Memory B cell (primary cell): ENCODE results near the gene GPR3.

ENCODE experiments used
- ATAC-seq: fragments of 150-1000 bp; cut with Tn5 transposase; 2 replicates; pipeline ENCODE4 v1.10.0; 2021; ENCODE audit warnings: low read depth, mild to moderate bottlenecking, moderate library complexity
- DNase-seq, 2 donors: peaks; one replicate each; pipeline ENCODE4 v3.0.0; 2022; ENCODE audit warnings: low spot score in 2 of 2
- H3K27ac Mint-ChIP-seq: one replicate; pipeline ENCODE4 v1.8.0; 2022; ENCODE audit warnings: mild to moderate bottlenecking, moderate library complexity, mixed read lengths
- H3K27me3 Mint-ChIP-seq: one replicate; pipeline ENCODE4 v1.8.0; 2022; ENCODE audit warnings: mixed read lengths
- H3K36me3 Mint-ChIP-seq: one replicate; pipeline ENCODE4 v1.8.0; 2022; ENCODE audit warnings: mild to moderate bottlenecking, mixed read lengths
- H3K4me1 Mint-ChIP-seq: one replicate; pipeline ENCODE4 v1.8.0; 2022; ENCODE audit warnings: mixed read lengths
- H3K4me3 Mint-ChIP-seq: one replicate; pipeline ENCODE4 v1.8.0; 2022; ENCODE audit warnings: mild to moderate bottlenecking, moderate library complexity, mixed read lengths
- H3K9me3 Mint-ChIP-seq: one replicate; pipeline ENCODE4 v1.8.0; 2022; ENCODE audit warnings: mixed read lengths

The GPR3 gene

DNA sequence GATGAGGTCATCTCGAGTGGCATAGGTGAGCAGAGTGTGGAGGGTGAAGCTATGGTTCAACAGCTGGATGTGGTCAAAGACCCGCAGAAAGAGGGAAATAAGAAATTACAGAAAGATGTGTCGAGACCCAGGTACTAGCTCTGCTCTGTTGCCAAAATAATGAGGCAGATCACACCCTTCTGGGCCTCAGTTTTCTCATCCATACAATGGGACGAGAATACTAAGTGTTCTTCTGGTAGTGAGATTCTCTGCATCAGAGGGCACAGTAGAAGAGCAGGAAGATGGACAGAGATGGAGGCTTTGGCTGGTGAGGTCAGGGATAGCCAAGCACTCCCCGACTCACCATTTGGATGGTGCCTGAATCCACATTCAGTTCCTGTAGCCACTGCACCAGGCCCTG, 36.7 kb upstream of the GPR3 start:
- no peaks in the 10 kb centered on the region for H3K9me3 Mint-ChIP-seq
- H3K36me3 Mint-ChIP-seq, result peaks cover 1% of the 10 kb centered on the region
- no peak for DNase-seq
- peaks cover 29% of the 10 kb centered on the region for H3K4me1 Mint-ChIP-seq
- no peak overlapping the region for H3K27ac Mint-ChIP-seq
- H3K4me3 Mint-ChIP-seq, result no peak overlapping the region
- no peaks in the 10 kb centered on the region for H3K27me3 Mint-ChIP-seq
- no peak for ATAC-seq

DNA sequence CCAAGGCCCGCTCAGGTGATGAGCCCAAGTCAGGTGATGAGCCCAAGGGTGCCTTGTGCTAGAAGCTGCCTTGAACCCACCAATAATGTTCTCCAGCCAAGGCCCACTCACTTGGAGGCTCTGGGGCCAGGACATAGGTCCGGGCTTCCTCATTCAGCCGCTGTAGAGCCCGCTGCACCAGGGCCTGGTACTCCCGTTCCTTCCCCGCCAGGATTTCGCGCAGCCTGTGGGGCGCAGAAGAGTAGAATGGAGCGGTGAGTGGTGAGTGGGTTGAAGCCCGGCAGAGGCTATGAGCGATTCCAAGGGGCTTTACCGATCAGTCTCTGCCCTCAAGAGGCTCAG, 36.2 kb upstream of the GPR3 start:
- DNase-seq (no peak), ATAC-seq (no peak)
- H3K27ac Mint-ChIP-seq, result peak overlapping the region; percentile 41
- no peaks in the 10 kb centered on the region for H3K36me3 Mint-ChIP-seq
- no peaks in the 10 kb centered on the region for H3K9me3 Mint-ChIP-seq
- H3K4me3 Mint-ChIP-seq, result peak overlapping the region; percentile 70
- H3K4me1 Mint-ChIP-seq, result peaks cover 29% of the 10 kb centered on the region
- no peaks in the 10 kb centered on the region for H3K27me3 Mint-ChIP-seq

- no peaks in the 10 kb centered on the region for H3K27me3 Mint-ChIP-seq
- peak overlapping the region; percentile 79 for H3K4me3 Mint-ChIP-seq
- DNase-seq (no peak), ATAC-seq (peak; percentile 31)
- H3K9me3 Mint-ChIP-seq, result no peaks in the 10 kb centered on the region
- H3K4me1 Mint-ChIP-seq, result peaks cover 29% of the 10 kb centered on the region
- peak overlapping the region; percentile 41 for H3K27ac Mint-ChIP-seq
- no peaks in the 10 kb centered on the region for H3K36me3 Mint-ChIP-seq
These were observed 35.7 kb upstream of the GPR3 start for GRCh38 chr1:27356619-27357280.

- Mint-ChIP-seq H3K27me3 (no peaks in the 10 kb centered on the region), H3K27ac (peak overlapping the region; percentile 41), H3K9me3 (no peaks in the 10 kb centered on the region), H3K36me3 (no peaks in the 10 kb centered on the region), H3K4me3 (peak overlapping the region; percentile 79), H3K4me1 (peaks cover 29% of the 10 kb centered on the region)
- peak; percentile 82 to 83 for DNase-seq
- ATAC-seq, result peak; percentile 72
These were observed 35.0 kb upstream of the GPR3 start for GRCh38 chr1:27357281-27358037.

- ATAC-seq, result no peak
- H3K4me3 Mint-ChIP-seq, result peak overlapping the region; percentile 79
These were observed 34.1 kb upstream of the GPR3 start for GRCh38 chr1:27358038-27358927.

DNA sequence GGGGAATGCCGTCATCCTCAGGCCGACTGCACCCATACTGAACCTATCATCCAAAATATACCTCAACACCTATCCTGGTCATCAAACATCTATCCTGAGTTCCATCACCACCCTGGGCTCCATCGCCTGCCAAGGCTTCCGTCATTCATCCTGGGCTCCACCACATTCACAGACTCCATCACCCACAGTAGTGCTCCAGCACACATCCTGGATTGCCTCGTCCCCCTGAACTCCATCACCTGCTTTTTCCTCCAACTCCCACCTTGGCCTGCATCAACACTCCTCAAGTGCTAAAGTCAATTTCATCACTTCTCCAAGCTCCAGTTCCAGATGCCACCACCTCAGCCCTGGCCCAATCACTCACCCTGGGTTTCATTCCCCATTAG, 33.5 kb upstream of the GPR3 start:
- Mint-ChIP-seq H3K9me3 (no peaks in the 10 kb centered on the region), H3K4me1 (peaks cover 29% of the 10 kb centered on the region), H3K27me3 (no peaks in the 10 kb centered on the region), H3K4me3 (peak overlapping the region; percentile 33), H3K36me3 (no peaks in the 10 kb centered on the region), H3K27ac (no peak overlapping the region)
- ATAC-seq (no peak), DNase-seq (no peak)

More at GRCh38 chr1:27358038-27358927, 34.1 kb upstream of the GPR3 start:
- H3K4me1 Mint-ChIP-seq, result peaks cover 29% of the 10 kb centered on the region
- no peak for DNase-seq
- no peaks in the 10 kb centered on the region for H3K36me3 Mint-ChIP-seq
- H3K27me3 Mint-ChIP-seq, result no peaks in the 10 kb centered on the region
- H3K27ac Mint-ChIP-seq, result no peak overlapping the region
- no peaks in the 10 kb centered on the region for H3K9me3 Mint-ChIP-seq

- Mint-ChIP-seq H3K27me3 (no peaks in the 10 kb centered on the region), H3K36me3 (no peaks in the 10 kb centered on the region), H3K4me1 (peaks cover 36% of the 10 kb centered on the region), H3K27ac (peak overlapping the region; percentile 84), H3K4me3 (peak overlapping the region; percentile 86), H3K9me3 (no peaks in the 10 kb centered on the region)
- DNase-seq, result no peak
- no peak for ATAC-seq
These were observed 32.6 kb upstream of the GPR3 start for GRCh38 chr1:27359822-27360158.

- DNase-seq (peak in 1 of 2 donors; percentile 63), ATAC-seq (peak; percentile 33)
- H3K4me1 Mint-ChIP-seq, result peaks cover 40% of the 10 kb centered on the region
- H3K4me3 Mint-ChIP-seq, result peak overlapping the region; percentile 86
- no peaks in the 10 kb centered on the region for H3K9me3 Mint-ChIP-seq
- H3K27ac Mint-ChIP-seq, result peak overlapping the region; percentile 84
- no peaks in the 10 kb centered on the region for H3K36me3 Mint-ChIP-seq
- no peaks in the 10 kb centered on the region for H3K27me3 Mint-ChIP-seq
These were observed 32.0 kb upstream of the GPR3 start for GRCh38 chr1:27360159-27361043.

GRCh38 chr1:27361044-27361402, 31.4 kb upstream of the GPR3 start:
- H3K27me3 Mint-ChIP-seq, result no peaks in the 10 kb centered on the region
- no peaks in the 10 kb centered on the region for H3K36me3 Mint-ChIP-seq
- DNase-seq (no peak), ATAC-seq (no peak)
- peak overlapping the region; percentile 84 for H3K27ac Mint-ChIP-seq
- peak overlapping the region; percentile 86 for H3K4me3 Mint-ChIP-seq
- H3K9me3 Mint-ChIP-seq, result no peaks in the 10 kb centered on the region
- H3K4me1 Mint-ChIP-seq, result peaks cover 41% of the 10 kb centered on the region

- ATAC-seq, result no peak
- Mint-ChIP-seq H3K9me3 (no peaks in the 10 kb centered on the region), H3K36me3 (no peaks in the 10 kb centered on the region), H3K4me3 (peak overlapping the region; percentile 86), H3K27ac (no peak overlapping the region), H3K4me1 (peaks cover 40% of the 10 kb centered on the region), H3K27me3 (no peaks in the 10 kb centered on the region)
- DNase-seq, result no peak
These were observed 30.9 kb upstream of the GPR3 start for GRCh38 chr1:27361553-27361952.

DNA sequence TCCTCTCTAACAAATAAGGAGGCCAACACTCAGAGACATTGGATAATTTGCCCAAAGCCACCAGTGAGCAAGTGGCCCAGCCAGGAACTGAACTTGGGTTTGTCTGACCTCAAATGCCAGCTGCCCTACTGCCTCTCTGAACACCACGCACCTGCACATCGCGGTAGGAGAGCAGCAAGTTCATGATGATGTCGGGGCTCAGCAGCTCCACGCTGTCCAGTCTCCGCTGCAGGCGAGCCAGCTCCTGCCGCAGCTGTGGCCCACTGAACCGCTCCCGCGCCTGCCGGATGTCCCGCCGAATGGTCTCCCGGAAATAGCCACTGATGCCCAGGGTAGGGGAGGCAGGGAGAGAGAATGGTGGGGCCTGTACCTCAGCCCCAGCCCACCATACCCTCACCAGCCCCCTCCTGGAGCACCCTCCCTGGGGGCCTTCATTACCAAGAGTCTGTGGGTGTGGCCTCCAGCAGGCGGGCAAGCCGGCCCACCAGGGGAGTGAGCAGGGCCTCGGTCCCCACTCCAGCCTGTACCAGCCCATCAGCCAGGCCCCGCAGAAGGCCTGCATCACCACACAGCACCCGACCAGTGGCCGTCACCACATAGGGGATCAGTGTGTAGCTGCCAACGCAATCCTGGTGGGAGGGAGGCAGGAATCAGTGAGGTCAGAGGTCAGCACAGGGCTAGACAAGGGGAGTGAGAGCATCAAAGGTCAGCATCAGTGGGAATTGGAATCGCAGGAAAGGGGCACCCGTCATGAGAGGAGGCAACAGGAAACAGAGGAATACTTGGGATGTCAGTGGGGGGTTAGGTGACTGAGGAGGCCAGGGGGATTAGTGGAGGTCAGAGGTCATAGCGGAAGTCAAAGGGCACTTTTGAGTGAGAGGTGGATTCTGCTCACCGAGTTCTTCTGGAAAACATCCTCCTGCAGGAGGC, 28.4 kb upstream of the GPR3 start:
- DNase-seq (no peak), ATAC-seq (no peak)
- Mint-ChIP-seq H3K4me3 (peak overlapping the region; percentile 12), H3K27ac (peak overlapping the region; percentile 48), H3K27me3 (no peaks in the 10 kb centered on the region), H3K9me3 (no peaks in the 10 kb centered on the region), H3K4me1 (peaks cover 37% of the 10 kb centered on the region), H3K36me3 (no peaks in the 10 kb centered on the region)

DNA sequence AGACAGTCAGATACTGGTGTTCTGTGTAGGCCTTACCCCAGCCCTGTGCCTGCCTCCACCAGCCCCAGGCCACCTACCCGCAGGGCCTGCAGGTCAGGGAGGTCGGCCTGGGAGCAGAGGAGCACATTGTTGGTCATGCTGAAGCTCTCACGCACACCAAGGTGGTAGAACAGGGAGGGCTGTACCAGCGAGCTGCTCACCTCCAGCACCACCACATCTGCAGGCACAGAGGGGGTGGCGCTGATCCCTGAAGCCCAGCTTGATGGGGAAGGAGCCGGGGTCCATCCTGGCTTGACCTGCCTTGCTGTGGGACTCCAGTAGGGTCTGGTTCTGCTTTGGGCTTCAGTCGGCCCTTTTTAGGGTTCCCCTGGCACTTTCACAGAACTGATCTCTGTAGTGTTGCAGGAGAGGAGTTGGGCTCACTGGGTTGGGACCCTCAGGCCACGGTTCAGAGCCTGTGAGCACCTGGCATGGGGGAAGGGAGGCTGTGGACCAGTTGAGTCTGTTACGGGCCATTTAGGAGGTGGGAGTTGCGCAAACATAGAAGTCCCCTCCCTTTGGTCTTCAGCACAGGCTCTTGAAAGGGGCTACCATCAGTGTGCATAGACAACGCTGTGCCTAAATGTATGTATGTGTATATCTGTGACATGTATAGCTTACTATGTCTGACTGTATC, 27.6 kb upstream of the GPR3 start:
- ATAC-seq (no peak), DNase-seq (no peak)
- H3K9me3 Mint-ChIP-seq, result no peaks in the 10 kb centered on the region
- H3K36me3 Mint-ChIP-seq, result no peaks in the 10 kb centered on the region
- H3K27me3 Mint-ChIP-seq, result no peaks in the 10 kb centered on the region
- H3K4me1 Mint-ChIP-seq, result peaks cover 37% of the 10 kb centered on the region
- H3K4me3 Mint-ChIP-seq, result peak overlapping the region; percentile 91
- peak overlapping the region; percentile 48 for H3K27ac Mint-ChIP-seq
